HEK293T (cell line): ENCODE measurements around the gene PSMA5.

ENCODE experiments used
- ARNT ChIP-seq: fragments of 450-650 bp; IDR thresholded peaks from 2 replicates; pipeline ENCODE4 v1.6.1; 2017; ENCODE audit warnings: mild to moderate bottlenecking
- BHLHE40 ChIP-seq: fragments of 450-650 bp; IDR thresholded peaks from 2 replicates; pipeline ENCODE4 v1.6.1; 2016; ENCODE audit warnings: mild to moderate bottlenecking, moderate library complexity, borderline replicate concordance
- CTBP1 ChIP-seq: fragments of 450-650 bp; IDR thresholded peaks from 2 replicates; pipeline ENCODE4 v1.6.1; 2016; ENCODE audit warnings: borderline replicate concordance
- ELF4 ChIP-seq: fragments of 450-650 bp; IDR thresholded peaks from 2 replicates; pipeline ENCODE4 v1.6.1; 2017; ENCODE audit warnings: antibody characterized with exemption
- FOXA1 ChIP-seq: fragments of 450-650 bp; IDR thresholded peaks from 2 replicates; pipeline ENCODE4 v1.6.1; 2016; ENCODE audit warnings: mild to moderate bottlenecking
- FOXK2 ChIP-seq: fragments of 450-650 bp; IDR thresholded peaks from 2 replicates; pipeline ENCODE4 v1.6.1; 2016; ENCODE audit warnings: mild to moderate bottlenecking
- FOXM1 ChIP-seq: fragments of 450-650 bp; IDR thresholded peaks from 2 replicates; pipeline ENCODE4 v1.6.1; 2017; ENCODE audit warnings: mild to moderate bottlenecking, borderline replicate concordance
- LEF1 ChIP-seq: fragments of 450-650 bp; IDR thresholded peaks from 2 replicates; pipeline ENCODE4 v1.6.1; 2017; ENCODE audit warnings: mild to moderate bottlenecking, borderline replicate concordance
- SP1 ChIP-seq: fragments of 450-650 bp; IDR thresholded peaks from 2 replicates; pipeline ENCODE4 v1.6.1; 2017
- TARDBP ChIP-seq: fragments of 450-650 bp; IDR thresholded peaks from 2 replicates; pipeline ENCODE4 v1.6.1; 2016
- ZNF384 ChIP-seq: fragments of 450-650 bp; IDR thresholded peaks from 2 replicates; pipeline ENCODE4 v1.6.1; 2016

DNA sequence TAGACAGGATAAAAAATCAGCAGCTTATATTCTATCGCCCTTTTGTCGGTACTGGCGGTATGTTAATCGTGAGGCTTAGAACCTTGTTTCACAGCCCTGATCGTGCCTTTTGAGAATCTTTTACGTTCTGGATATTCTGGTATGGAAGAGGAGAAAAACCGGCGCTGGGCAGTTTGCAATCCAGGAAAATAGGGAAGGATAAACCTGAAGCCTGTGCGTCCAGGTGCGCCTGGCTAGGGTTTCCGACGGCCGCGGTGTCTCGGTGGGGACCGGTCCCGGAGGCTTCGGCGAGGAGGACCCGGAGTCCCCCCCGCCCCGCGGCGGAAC, 39.8 kb upstream of the PSMA5 start:
- no peak for TF ChIP-seq ELF4
- no peak for TF ChIP-seq SP1
- TF ChIP-seq CTBP1 = no peak
- TF ChIP-seq ARNT = no peak
- TF ChIP-seq FOXA1 = no peak
- no peak for TF ChIP-seq LEF1
- TF ChIP-seq FOXM1 = no peak
- no peak for TF ChIP-seq FOXK2
- no peak for TF ChIP-seq ZNF384
- no peak for TF ChIP-seq BHLHE40
- TF ChIP-seq TARDBP = no peak
